K562 (cell line): ENCODE results near the gene TRPC5OS. TPM values are rescaled to one million over a fixed set of nuclear protein-coding genes. Genes with fewer than 3 reads are reported as not detected.

ENCODE experiments used
- ATAC-seq: fragments of 200-7000 bp; cut with Tn5 transposase; 3 replicates; pipeline ENCODE4 v1.9.1; 2020; ENCODE audit warnings: moderate library complexity
- BruUV-seq: library from RNA; stranded (reverse); fragments of 400-500 nt; replicated peaks from 2 replicates; lab custom pipeline; 2021; lab: Mats Ljungman, UMichigan
- CTCF ChIA-PET: fragments of 300-600 bp; formaldehyde crosslinking; extraction: SDS; loops from one replicate; lab custom pipeline; 2021; ENCODE audit warnings: low intra/inter-chr PET ratio; lab: Yijun Ruan, JAX
- POLR2A ChIA-PET: fragments of 300-600, 350-650 bp; sonication (Branson Sonifier 250); formaldehyde crosslinking; extraction: SDS; loops from one replicate; lab custom pipeline; 2021; ENCODE audit warnings: antibody characterized with exemption, inconsistent platforms; lab: Yijun Ruan, JAX
- DNase-seq, 4 experiments: peaks; one replicate each; pipeline versions ENCODE4 v3.0.0 to v3.0.0-alpha.2; 2011 to 2018; ENCODE audit warnings: low spot score in 3 of 4, mixed read lengths in 3 of 4; ENCODE audit errors: extremely low read depth in 1 of 4
- FAIRE-seq: peaks from 2 replicates; lab custom pipeline; 2011; peaks lifted over from hg19 to GRCh38; lab: Jason Lieb, UNC
- H2AFZ ChIP-seq: 2 replicates; pipeline ENCODE4 v1.6.0; 2011; ENCODE audit warnings: low read depth, low read length, control low read depth, inconsistent platforms
- H3K27ac ChIP-seq: fragments of 200-600 bp; 3 replicates; pipeline ENCODE4 v1.8.0; 2011; ENCODE audit warnings: low read depth, mild to moderate bottlenecking, control low read depth, inconsistent platforms, low read length, moderate library complexity, mixed read lengths; ENCODE audit errors: extremely low read depth
- H3K27me3 ChIP-seq, 2 experiments: fragments of 300-600 bp in 1 of 2; 2 replicates in 1 of 2; 3 replicates in 1 of 2; pipeline versions ENCODE4 v1.6.0 to v1.8.0; 2011; ENCODE audit warnings: inconsistent platforms in 2 of 2, low read length in 2 of 2, mild to moderate bottlenecking in 1 of 2, mixed read lengths in 1 of 2, moderate library complexity in 1 of 2; ENCODE audit not compliant: control insufficient read depth in 2 of 2, insufficient read depth in 2 of 2
- H3K36me3 ChIP-seq: fragments of 300-600 bp; 3 replicates; pipeline ENCODE4 v1.8.0; 2011; ENCODE audit warnings: mild to moderate bottlenecking, low read length, inconsistent platforms; ENCODE audit not compliant: control insufficient read depth, insufficient read depth
- H3K4me1 ChIP-seq, 2 experiments: fragments of 200-600 bp in 1 of 2; replicated peaks in 1 of 2; 2 replicates in 1 of 2; 3 replicates in 1 of 2; pipeline versions ENCODE4 v1.5.1 to v1.8.0; 2011; ENCODE audit warnings: inconsistent platforms in 2 of 2, low read length in 2 of 2, mild to moderate bottlenecking in 1 of 2, mixed read lengths in 1 of 2, moderate library complexity in 1 of 2; ENCODE audit not compliant: control insufficient read depth in 2 of 2, insufficient read depth in 2 of 2
- H3K4me2 ChIP-seq: 2 replicates; pipeline ENCODE4 v1.6.1; 2011; ENCODE audit warnings: low read length, control low read depth, inconsistent platforms, mixed read lengths; ENCODE audit not compliant: insufficient read depth
- H3K4me3 ChIP-seq: fragments of 200-600 bp; sonication (generic), shearing (Covaris generic); 2 replicates; pipeline ENCODE4 v1.5.1; 2016; ENCODE audit warnings: control low read depth, inconsistent platforms
- H3K79me2 ChIP-seq: fragments of 200-600 bp; 3 replicates; pipeline ENCODE4 v1.8.0; 2011; ENCODE audit warnings: low read length, inconsistent platforms; ENCODE audit not compliant: control insufficient read depth, insufficient read depth
- H3K9ac ChIP-seq, 2 experiments: 2 replicates each; pipeline versions ENCODE4 v1.6.0 to v1.6.1; 2011; ENCODE audit warnings: low read depth in 2 of 2, low read length in 2 of 2, control low read depth in 1 of 2, inconsistent platforms in 1 of 2, mild to moderate bottlenecking in 1 of 2, mixed read lengths in 1 of 2; ENCODE audit not compliant: insufficient read depth in 1 of 2
- H3K9me1 ChIP-seq: one replicate; pipeline ENCODE4 v1.6.0; 2011; ENCODE audit warnings: inconsistent platforms, mild to moderate bottlenecking, low read length, moderate library complexity; ENCODE audit not compliant: control insufficient read depth, insufficient read depth
- H3K9me3 ChIP-seq: replicated peaks from 2 replicates; pipeline ENCODE4 v1.5.1; 2011; ENCODE audit warnings: low read depth, low read length, inconsistent platforms; ENCODE audit not compliant: control insufficient read depth, insufficient read depth
- H4K20me1 ChIP-seq: replicated peaks from 2 replicates; pipeline ENCODE4 v1.6.1; 2011; ENCODE audit warnings: low read length, inconsistent platforms, mixed read lengths; ENCODE audit not compliant: control insufficient read depth, insufficient read depth
- POU5F1 ChIP-seq: fragments of 150-350 bp; IDR thresholded peaks from 2 replicates; pipeline ENCODE4 v1.6.1; 2014; ENCODE audit warnings: borderline replicate concordance, low read length, low read depth, mild to moderate bottlenecking; ENCODE audit not compliant: partially characterized antibody
- TARDBP ChIP-seq: fragments of 450-650 bp; IDR thresholded peaks from 2 replicates; pipeline ENCODE4 v1.6.1; 2016
- ZNF57 ChIP-seq: fragments of 450-650 bp; formaldehyde crosslinking; IDR thresholded peaks from 2 replicates; pipeline ENCODE4 v1.4.0; 2020; ENCODE audit warnings: mild to moderate bottlenecking, moderate library complexity
- WGBS: fragments of 100-300 bp; shearing (Covaris generic); methylation state at CpG from one replicate; pipeline ENCODE4 v1.1.6; 2016; ENCODE audit warnings: low coverage, mixed read lengths; ENCODE audit not compliant: insufficient coverage; ENCODE audit errors: missing lambda C conversion rate; 5-methylcytosine and 5-hydroxymethylcytosine counted together
- in situ Hi-C: fragments of 300-500 bp; cut with MboI; formaldehyde crosslinking; loops from 4 replicates; pipeline ENCODE4 v1.15.0; 2018; ENCODE audit warnings: inconsistent platforms, mixed read lengths
- intact Hi-C: fragments of 100-400 bp; cut with micrococcal nuclease; formaldehyde crosslinking; loops from 2 replicates; pipeline ENCODE4 v1.14.2; 2022
- polyA plus RNA-seq, 8 experiments: library from polyadenylated mRNA; depleted of rRNA in 4 of 8; stranded (reverse) in 5 of 8; unstranded in 3 of 8; fragments of >200 nt; fragmentation: Nextera tagmentation in 2 of 8; fragmentation: Illumina TruSeq in 1 of 8; extraction: Ambion mirVana in 2 of 8; extraction: Trizol in 1 of 8; gene quantifications; 2 replicates each; pipeline versions ENCODE4 v1.2.1 to v1.2.3, GENCODE V29; 2011 to 2014; ENCODE audit warnings: inconsistent platforms in 1 of 8, missing spikeins in 1 of 8
- total RNA-seq, 7 experiments: library from RNA; depleted of rRNA in 6 of 7; stranded (reverse); fragments of >200 nt in 6 of 7; fragmentation: Illumina TruSeq in 2 of 7; extraction: Trizol in 2 of 7; gene quantifications; 2 replicates each; pipeline versions ENCODE4 v1.2.1 to v1.2.3, GENCODE V29; 2011 to 2021; ENCODE audit warnings: low replicate concordance in 1 of 7
- TF ChIP-seq, protein P1 (sequence below): fragments of 250-450 bp; sonication (Bioruptor Pico); IDR thresholded peaks from 2 replicates; pipeline ENCODE4 v1.8.0; 2021; ENCODE audit warnings: mild to moderate bottlenecking, moderate library complexity
- TF ChIP-seq, protein P2 (sequence below): sonication (generic); formaldehyde crosslinking; IDR thresholded peaks from 2 replicates; pipeline ENCODE4 v1.8.0; 2022; ENCODE audit warnings: mild to moderate bottlenecking, missing genetic modification reagents
- TF ChIP-seq, protein P3 (sequence below): IDR thresholded peaks from 2 replicates; pipeline ENCODE4 v1.6.1; 2011; ENCODE audit warnings: borderline replicate concordance, low read depth, mild to moderate bottlenecking, moderate library complexity, low read length; ENCODE audit not compliant: insufficient read depth, poor library complexity, severe bottlenecking

Gene TRPC5OS
- total and polyA plus RNA-seq, 9 of the 15 experiments (the other 6 are each of a cell fraction or from before 2014, with no cell fraction given): not detected

DNA sequence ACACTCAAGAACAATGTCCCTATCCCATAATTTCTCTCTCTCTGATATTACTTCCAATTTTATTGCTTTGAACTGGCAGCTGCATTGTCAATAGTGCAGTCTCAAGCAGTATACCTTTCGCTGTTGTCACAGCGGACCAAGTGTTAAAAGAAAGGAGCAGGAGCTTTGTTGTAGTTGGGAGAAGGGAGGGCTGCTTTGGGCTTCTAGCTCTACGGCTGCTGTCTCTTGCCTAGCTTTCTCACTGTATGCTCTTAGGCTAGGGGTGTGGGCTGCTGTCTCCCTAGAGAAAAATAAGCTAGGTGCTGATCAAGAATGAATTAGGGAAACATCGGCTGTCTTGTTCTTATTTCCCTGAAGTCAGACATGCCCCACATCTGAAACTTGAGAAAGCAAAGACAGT is 52.5 kb downstream of the TRPC5OS start:
- in situ Hi-C loops (no loop called here), intact Hi-C loops (no loop called here)
- no peak overlapping the region for H3K27ac ChIP-seq
- H3K9me3 ChIP-seq: no peaks in the 10 kb centered on the region
- H3K79me2 ChIP-seq: no peaks in the 10 kb centered on the region
- no peaks in the 10 kb centered on the region for H3K36me3 ChIP-seq
- 0% methylated on average over 2 of the region's 4 CpGs for WGBS
- no peak overlapping the region for H2AFZ ChIP-seq
- FAIRE-seq: no peak
- no peak overlapping the region for H3K4me2 ChIP-seq
- CTCF ChIA-PET: no interaction called here
- TF ChIP-seq ZNF57 (CRISPR knock-in tag) (no peak), POU5F1 (no peak), TARDBP (no peak)
- TF ChIP-seq, protein P1, sequence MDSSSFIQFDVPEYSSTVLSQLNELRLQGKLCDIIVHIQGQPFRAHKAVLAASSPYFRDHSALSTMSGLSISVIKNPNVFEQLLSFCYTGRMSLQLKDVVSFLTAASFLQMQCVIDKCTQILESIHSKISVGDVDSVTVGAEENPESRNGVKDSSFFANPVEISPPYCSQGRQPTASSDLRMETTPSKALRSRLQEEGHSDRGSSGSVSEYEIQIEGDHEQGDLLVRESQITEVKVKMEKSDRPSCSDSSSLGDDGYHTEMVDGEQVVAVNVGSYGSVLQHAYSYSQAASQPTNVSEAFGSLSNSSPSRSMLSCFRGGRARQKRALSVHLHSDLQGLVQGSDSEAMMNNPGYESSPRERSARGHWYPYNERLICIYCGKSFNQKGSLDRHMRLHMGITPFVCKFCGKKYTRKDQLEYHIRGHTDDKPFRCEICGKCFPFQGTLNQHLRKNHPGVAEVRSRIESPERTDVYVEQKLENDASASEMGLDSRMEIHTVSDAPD (CRISPR knock-in tag): no peak
- TF ChIP-seq, protein P2, sequence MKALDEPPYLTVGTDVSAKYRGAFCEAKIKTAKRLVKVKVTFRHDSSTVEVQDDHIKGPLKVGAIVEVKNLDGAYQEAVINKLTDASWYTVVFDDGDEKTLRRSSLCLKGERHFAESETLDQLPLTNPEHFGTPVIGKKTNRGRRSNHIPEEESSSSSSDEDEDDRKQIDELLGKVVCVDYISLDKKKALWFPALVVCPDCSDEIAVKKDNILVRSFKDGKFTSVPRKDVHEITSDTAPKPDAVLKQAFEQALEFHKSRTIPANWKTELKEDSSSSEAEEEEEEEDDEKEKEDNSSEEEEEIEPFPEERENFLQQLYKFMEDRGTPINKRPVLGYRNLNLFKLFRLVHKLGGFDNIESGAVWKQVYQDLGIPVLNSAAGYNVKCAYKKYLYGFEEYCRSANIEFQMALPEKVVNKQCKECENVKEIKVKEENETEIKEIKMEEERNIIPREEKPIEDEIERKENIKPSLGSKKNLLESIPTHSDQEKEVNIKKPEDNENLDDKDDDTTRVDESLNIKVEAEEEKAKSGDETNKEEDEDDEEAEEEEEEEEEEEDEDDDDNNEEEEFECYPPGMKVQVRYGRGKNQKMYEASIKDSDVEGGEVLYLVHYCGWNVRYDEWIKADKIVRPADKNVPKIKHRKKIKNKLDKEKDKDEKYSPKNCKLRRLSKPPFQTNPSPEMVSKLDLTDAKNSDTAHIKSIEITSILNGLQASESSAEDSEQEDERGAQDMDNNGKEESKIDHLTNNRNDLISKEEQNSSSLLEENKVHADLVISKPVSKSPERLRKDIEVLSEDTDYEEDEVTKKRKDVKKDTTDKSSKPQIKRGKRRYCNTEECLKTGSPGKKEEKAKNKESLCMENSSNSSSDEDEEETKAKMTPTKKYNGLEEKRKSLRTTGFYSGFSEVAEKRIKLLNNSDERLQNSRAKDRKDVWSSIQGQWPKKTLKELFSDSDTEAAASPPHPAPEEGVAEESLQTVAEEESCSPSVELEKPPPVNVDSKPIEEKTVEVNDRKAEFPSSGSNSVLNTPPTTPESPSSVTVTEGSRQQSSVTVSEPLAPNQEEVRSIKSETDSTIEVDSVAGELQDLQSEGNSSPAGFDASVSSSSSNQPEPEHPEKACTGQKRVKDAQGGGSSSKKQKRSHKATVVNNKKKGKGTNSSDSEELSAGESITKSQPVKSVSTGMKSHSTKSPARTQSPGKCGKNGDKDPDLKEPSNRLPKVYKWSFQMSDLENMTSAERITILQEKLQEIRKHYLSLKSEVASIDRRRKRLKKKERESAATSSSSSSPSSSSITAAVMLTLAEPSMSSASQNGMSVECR (CRISPR knock-in tag): no peak
- TF ChIP-seq, protein P3, sequence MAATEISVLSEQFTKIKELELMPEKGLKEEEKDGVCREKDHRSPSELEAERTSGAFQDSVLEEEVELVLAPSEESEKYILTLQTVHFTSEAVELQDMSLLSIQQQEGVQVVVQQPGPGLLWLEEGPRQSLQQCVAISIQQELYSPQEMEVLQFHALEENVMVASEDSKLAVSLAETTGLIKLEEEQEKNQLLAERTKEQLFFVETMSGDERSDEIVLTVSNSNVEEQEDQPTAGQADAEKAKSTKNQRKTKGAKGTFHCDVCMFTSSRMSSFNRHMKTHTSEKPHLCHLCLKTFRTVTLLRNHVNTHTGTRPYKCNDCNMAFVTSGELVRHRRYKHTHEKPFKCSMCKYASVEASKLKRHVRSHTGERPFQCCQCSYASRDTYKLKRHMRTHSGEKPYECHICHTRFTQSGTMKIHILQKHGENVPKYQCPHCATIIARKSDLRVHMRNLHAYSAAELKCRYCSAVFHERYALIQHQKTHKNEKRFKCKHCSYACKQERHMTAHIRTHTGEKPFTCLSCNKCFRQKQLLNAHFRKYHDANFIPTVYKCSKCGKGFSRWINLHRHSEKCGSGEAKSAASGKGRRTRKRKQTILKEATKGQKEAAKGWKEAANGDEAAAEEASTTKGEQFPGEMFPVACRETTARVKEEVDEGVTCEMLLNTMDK: no peak
- no peaks in the 10 kb centered on the region for H3K27me3 ChIP-seq
- no peaks in the 10 kb centered on the region for H4K20me1 ChIP-seq
- no peaks in the 10 kb centered on the region for H3K9me1 ChIP-seq
- no peak for DNase-seq
- no peak overlapping the region for H3K9ac ChIP-seq
- POLR2A ChIA-PET: no interaction called here
- no peak for ATAC-seq
- H3K4me1 ChIP-seq: no peaks in the 10 kb centered on the region
- H3K4me3 ChIP-seq: no peak overlapping the region
- no TSS peak for BruUV-seq
